HepG2 (cell line): ENCODE data around the gene DNAL4. TPM values are rescaled to one million over a fixed set of nuclear protein-coding genes. Genes with fewer than 3 reads are reported as not detected.

Source experiments
- ATAC-seq: fragments of 200-7000 bp; cut with Tn5 transposase; 3 replicates; pipeline ENCODE4 v1.9.1; 2020; ENCODE audit warnings: mild to moderate bottlenecking, moderate library complexity
- BruUV-seq: library from RNA; stranded (reverse); fragments of 400-500 nt; replicated peaks from 2 replicates; lab custom pipeline; 2021; lab: Mats Ljungman, UMichigan
- CTCF ChIA-PET: fragments of 300-600 bp; formaldehyde crosslinking; extraction: SDS; loops from one replicate; lab custom pipeline; 2021; ENCODE audit warnings: low total read pairs, inconsistent platforms, low intra/inter-chr PET ratio; lab: Yijun Ruan, JAX
- POLR2A ChIA-PET: fragments of 350-600 bp; sonication (Branson Sonifier 250); formaldehyde crosslinking; loops from one replicate; lab custom pipeline; 2020; ENCODE audit warnings: antibody characterized with exemption, inconsistent platforms; lab: Yijun Ruan, JAX
- DNase-seq: peaks from one replicate; pipeline ENCODE4 v3.0.0-alpha.2; 2015; ENCODE audit warnings: low spot score
- FAIRE-seq: peaks from 3 replicates; lab custom pipeline; 2011; peaks lifted over from hg19 to GRCh38; lab: Jason Lieb, UNC
- H2AFZ ChIP-seq: one replicate; pipeline ENCODE4 v1.6.1; 2011; ENCODE audit warnings: low read length, inconsistent platforms
- H3K27ac ChIP-seq: fragments of 300-600 bp; 3 replicates; pipeline ENCODE4 v1.8.0; 2011; ENCODE audit warnings: mixed run types, mild to moderate bottlenecking, mixed read lengths, low read length, inconsistent platforms; ENCODE audit not compliant: insufficient read depth; ENCODE audit errors: extremely low read length
- H3K27me3 ChIP-seq, 2 experiments: fragments of 200-600 bp in 1 of 2; 2 replicates in 1 of 2; 3 replicates in 1 of 2; pipeline versions ENCODE4 v1.6.0 to v1.8.0; 2011; ENCODE audit warnings: low read length in 2 of 2, mild to moderate bottlenecking in 2 of 2, moderate library complexity in 2 of 2, inconsistent platforms in 1 of 2; ENCODE audit not compliant: insufficient read depth in 2 of 2, control insufficient read depth in 1 of 2
- H3K36me3 ChIP-seq, 2 experiments: fragments of 200-600 bp in 1 of 2; replicated peaks in 1 of 2; 2 replicates in 1 of 2; 3 replicates in 1 of 2; pipeline versions ENCODE4 v1.5.1 to v1.8.0; 2011; ENCODE audit warnings: low read length in 2 of 2, inconsistent platforms in 1 of 2; ENCODE audit not compliant: insufficient read depth in 2 of 2, control insufficient read depth in 1 of 2
- H3K4me1 ChIP-seq: 2 replicates; pipeline ENCODE4 v1.5.1; 2012; ENCODE audit warnings: low read length, inconsistent platforms; ENCODE audit not compliant: insufficient read depth
- H3K4me2 ChIP-seq: 2 replicates; pipeline ENCODE4 v1.6.0; 2011; ENCODE audit warnings: low read depth, low read length, inconsistent platforms
- H3K4me3 ChIP-seq, 3 experiments: fragments of 200-600 bp in 1 of 3; sonication (generic), shearing (Covaris generic) in 1 of 3; replicated peaks in 1 of 3; 2 replicates each; pipeline ENCODE4 v1.5.1; 2011 to 2016; ENCODE audit warnings: low read length in 3 of 3, inconsistent platforms in 2 of 3, low read depth in 2 of 3, mild to moderate bottlenecking in 2 of 3, control low read depth in 1 of 3, mixed read lengths in 1 of 3; ENCODE audit not compliant: insufficient read depth in 1 of 3
- H3K79me2 ChIP-seq: one replicate; pipeline ENCODE4 v1.6.1; 2011; ENCODE audit warnings: low read length, inconsistent platforms; ENCODE audit not compliant: insufficient read depth
- H3K9ac ChIP-seq: 2 replicates; pipeline ENCODE4 v1.6.0; 2011; ENCODE audit warnings: mild to moderate bottlenecking, low read depth, low read length, inconsistent platforms; ENCODE audit not compliant: insufficient read depth
- H3K9me3 ChIP-seq: 2 replicates; pipeline ENCODE4 v1.5.1; 2012; ENCODE audit warnings: mild to moderate bottlenecking, low read length
- H4K20me1 ChIP-seq: 2 replicates; pipeline ENCODE4 v1.6.0; 2011; ENCODE audit warnings: inconsistent platforms, mild to moderate bottlenecking, low read length, moderate library complexity; ENCODE audit not compliant: insufficient read depth
- AGO1 ChIP-seq: fragments of 200-400 bp; formaldehyde crosslinking; IDR thresholded peaks from 2 replicates; pipeline ENCODE4 v1.6.1; 2017; ENCODE audit warnings: mild to moderate bottlenecking, low read depth, low read length, moderate library complexity; ENCODE audit not compliant: poor library complexity, severe bottlenecking
- ARID3A ChIP-seq: IDR thresholded peaks from 2 replicates; pipeline ENCODE4 v1.6.1; 2012; ENCODE audit warnings: low read depth, low read length, improper control_type of control experiment
- CERS6 ChIP-seq: sonication (generic); formaldehyde crosslinking; IDR thresholded peaks from 2 replicates; pipeline ENCODE4 v1.5.0; 2020; ENCODE audit warnings: missing genetic modification reagents
- HIC2 ChIP-seq: sonication (generic); formaldehyde crosslinking; IDR thresholded peaks from 2 replicates; pipeline ENCODE4 v1.9.0; 2022; ENCODE audit warnings: low read depth, missing genetic modification reagents
- LBX2 ChIP-seq: sonication (generic); formaldehyde crosslinking; IDR thresholded peaks from 2 replicates; pipeline ENCODE4 v1.5.0; 2020; ENCODE audit warnings: missing genetic modification reagents, mild to moderate bottlenecking, borderline replicate concordance
- RFX5 ChIP-seq: IDR thresholded peaks from 2 replicates; pipeline ENCODE4 v1.6.1; 2011; ENCODE audit warnings: low read depth, low read length, improper control_type of control experiment
- SALL2 ChIP-seq: sonication (generic); formaldehyde crosslinking; IDR thresholded peaks from 2 replicates; pipeline ENCODE4 v1.8.1; 2023; ENCODE audit warnings: mild to moderate bottlenecking, missing genetic modification reagents, inconsistent platforms
- SAP130 ChIP-seq: IDR thresholded peaks from 2 replicates; pipeline ENCODE4 v1.6.1; 2016; ENCODE audit warnings: low read depth
- TFDP2 ChIP-seq: sonication (generic); formaldehyde crosslinking; IDR thresholded peaks from 2 replicates; pipeline ENCODE4 v1.4.0; 2020; ENCODE audit warnings: missing genetic modification reagents
- ZNF30 ChIP-seq: sonication (generic); formaldehyde crosslinking; IDR thresholded peaks from 2 replicates; pipeline ENCODE4 v1.5.0; 2020; ENCODE audit warnings: mild to moderate bottlenecking, missing genetic modification reagents
- ZNF33A ChIP-seq: sonication (generic); formaldehyde crosslinking; IDR thresholded peaks from 2 replicates; pipeline ENCODE4 v1.5.1; 2020; ENCODE audit warnings: missing genetic modification reagents, mild to moderate bottlenecking, moderate library complexity, borderline replicate concordance
- ZNF775 ChIP-seq: sonication (generic); formaldehyde crosslinking; IDR thresholded peaks from 2 replicates; pipeline ENCODE4 v1.4.0; 2020; ENCODE audit warnings: missing genetic modification reagents, mild to moderate bottlenecking, moderate library complexity, borderline replicate concordance
- WGBS: methylation state at CpG from one replicate; pipeline ENCODE4 v1.1.6; 2017; ENCODE audit warnings: low lambda C conversion rate; 5-methylcytosine and 5-hydroxymethylcytosine counted together
- in situ Hi-C: cut with HindIII; loops from 2 replicates; pipeline ENCODE4 v1.10.0; 2017; ENCODE audit warnings: low pct_unique_long_range_greater_than_20kb; ENCODE audit not compliant: extremely low pct_ligation_motif_present
- intact Hi-C: fragments of 100-400 bp; cut with micrococcal nuclease; formaldehyde crosslinking; loops from one replicate; pipeline ENCODE4 v1.10.0; 2022; ENCODE audit not compliant: unreplicated experiment
- polyA plus RNA-seq, 8 experiments: library from polyadenylated mRNA; depleted of rRNA in 3 of 8; stranded (reverse) in 7 of 8; unstranded in 1 of 8; fragments of >200 nt; fragmentation: Illumina TruSeq in 4 of 8; extraction: Trizol in 4 of 8; gene quantifications; 2 replicates each; pipeline versions ENCODE4 v1.2.1 to v1.2.3, GENCODE V29; 2011 to 2016; ENCODE audit warnings: low read depth in 4 of 8, missing spikeins in 1 of 8, mixed read lengths in 1 of 8; ENCODE audit not compliant: insufficient read depth in 1 of 8
- total RNA-seq, 5 experiments: library from RNA; depleted of rRNA; stranded (reverse); fragments of >200 nt; fragmentation: Illumina TruSeq; extraction: Trizol; gene quantifications; 2 replicates each; pipeline ENCODE4 v1.2.3, GENCODE V29; 2016; ENCODE audit warnings: low read depth in 1 of 5

DNAL4 gene
- total and polyA plus RNA-seq, 2 of the 13 experiments (the other 11 are each of a cell fraction or from before 2014, with no cell fraction given) = 8.0 to 10.7 TPM

GRCh38 chr22:38837414-38837928, 43.5 kb upstream of the DNAL4 start:
- Histone ChIP-seq H4K20me1 (no peaks in the 10 kb centered on the region; the same call in 1 of the 2 replicates), H3K4me2 (no peak overlapping the region), H3K36me3 (no peaks in the 10 kb centered on the region), H3K27me3 (no peaks in the 10 kb centered on the region), H3K9me3 (no peaks in the 10 kb centered on the region), H3K4me1 (peaks cover 37% of the 10 kb centered on the region), H3K27ac (no peak overlapping the region), H3K79me2 (no peaks in the 10 kb centered on the region), H3K9ac (no peak overlapping the region), H3K4me3 (no peak overlapping the region), H2AFZ (no peak overlapping the region)
- POLR2A ChIA-PET = no interaction called here
- in situ Hi-C loops = no loop called here
- WGBS = 93% methylated on average over 6 of the region's 6 CpGs
- TF ChIP-seq LBX2 (CRISPR knock-in tag) (no peak), HIC2 (no peak), SALL2 (CRISPR knock-in tag) (no peak), ZNF30 (CRISPR knock-in tag) (no peak), SAP130 (CRISPR knock-in tag) (no peak)
- no TSS peak for BruUV-seq
- intact Hi-C loops = no loop called here
- ATAC-seq (no peak), DNase-seq (no peak), FAIRE-seq (no peak)
- CTCF ChIA-PET = no interaction called here

GRCh38 chr22:38835888-38836301, 42.0 kb upstream of the DNAL4 start:
- no peak overlapping the region for H2AFZ ChIP-seq
- TF ChIP-seq ARID3A (no peak), TFDP2 (CRISPR knock-in tag) (no peak), ZNF775 (CRISPR knock-in tag) (no peak), ZNF33A (CRISPR knock-in tag) (no peak), AGO1 (no peak), RFX5 (no peak), CERS6 (CRISPR knock-in tag) (no peak)

More at GRCh38 chr22:38835888-38836301, 42.0 kb upstream of the DNAL4 start:
- H3K79me2 ChIP-seq = no peaks in the 10 kb centered on the region
- no peaks in the 10 kb centered on the region; the same call in 1 of the 2 replicates for H4K20me1 ChIP-seq
- H3K4me1 ChIP-seq = peaks cover 22% of the 10 kb centered on the region
- in situ Hi-C loops (no loop called here), intact Hi-C loops (no loop called here)
- ChIA-PET POLR2A (no interaction called here), CTCF (no interaction called here)
- no peaks in the 10 kb centered on the region for H3K36me3 ChIP-seq
- DNase-seq (no peak), FAIRE-seq (no peak), ATAC-seq (no peak)
- 85% methylated on average over 19 of the region's 19 CpGs for WGBS
- no peaks in the 10 kb centered on the region for H3K27me3 ChIP-seq
- no peaks in the 10 kb centered on the region for H3K9me3 ChIP-seq
- H3K4me3 ChIP-seq = no peak overlapping the region
- no TSS peak for BruUV-seq
- no peak overlapping the region for H3K27ac ChIP-seq
- H3K4me2 ChIP-seq = no peak overlapping the region
- H3K9ac ChIP-seq = no peak overlapping the region
